Thyroid gland (tissue), 4 donors: ENCODE results near the gene SYNPO. TPM values are rescaled to one million over a fixed set of nuclear protein-coding genes. Genes with fewer than 3 reads are reported as not detected.

Experiments used
- DNase-seq, 2 donors: peaks; one replicate each; pipeline ENCODE4 v3.0.0-alpha.2; 2019
- H3K27ac ChIP-seq, 3 donors: fragments of 200-600 bp; sonication (generic); 1 replicate in 2 of 3; 2 replicates in 1 of 3; pipeline ENCODE4 v1.5.1; 2016 to 2019; ENCODE audit warnings: mild to moderate bottlenecking in 1 of 3, moderate library complexity in 1 of 3
- H3K27me3 ChIP-seq: fragments of 200-600 bp; sonication (generic); one replicate; pipeline ENCODE4 v1.5.1; 2019
- H3K36me3 ChIP-seq, 2 donors: fragments of 200-600 bp; sonication (generic); one replicate each; pipeline ENCODE4 v1.5.1; 2016 to 2019
- H3K4me1 ChIP-seq, 2 donors: fragments of 200-600 bp; sonication (generic); one replicate each; pipeline ENCODE4 v1.5.1; 2017 to 2019
- H3K4me3 ChIP-seq, 3 donors: fragments of 200-600 bp; sonication (generic); replicated peaks in 1 of 3; 1 replicate in 2 of 3; 2 replicates in 1 of 3; pipeline ENCODE4 v1.5.1; 2016; ENCODE audit warnings: mild to moderate bottlenecking in 1 of 3
- H3K9me3 ChIP-seq: fragments of 200-600 bp; sonication (generic); one replicate; pipeline ENCODE4 v1.5.1; 2017
- POLR2A ChIP-seq, 2 donors: fragments of 450-650 bp; IDR thresholded peaks; one replicate each; pipeline ENCODE4 v1.6.1; 2017; ENCODE audit warnings: antibody characterized with exemption in 2 of 2, mild to moderate bottlenecking in 2 of 2, moderate library complexity in 1 of 2
- WGBS, 2 donors: methylation state at CpG; one replicate each; pipeline ENCODE4 v1.1.5; 2017; 5-methylcytosine and 5-hydroxymethylcytosine counted together
- intact Hi-C: fragments of 100-400 bp; cut with DNase I; formaldehyde crosslinking; loops from one replicate; pipeline ENCODE4 v1.15.1; 2023
- total RNA-seq, 4 donors: library from RNA; depleted of rRNA; stranded (reverse); fragments of >200 nt; gene quantifications; one replicate each; pipeline ENCODE4 v1.2.3, GENCODE V29; 2016
- TF ChIP-seq, protein P1 (sequence below), 6 experiments: fragments of 200-600 bp in 3 of 6; fragments of 450-650 bp in 3 of 6; sonication (generic) in 3 of 6; IDR thresholded peaks; one replicate each; pipeline ENCODE4 v1.5.1; 2016 to 2019; ENCODE audit warnings: antibody characterized with exemption in 6 of 6, mild to moderate bottlenecking in 2 of 6, inconsistent platforms in 1 of 6, moderate library complexity in 1 of 6

SYNPO gene, protein sequence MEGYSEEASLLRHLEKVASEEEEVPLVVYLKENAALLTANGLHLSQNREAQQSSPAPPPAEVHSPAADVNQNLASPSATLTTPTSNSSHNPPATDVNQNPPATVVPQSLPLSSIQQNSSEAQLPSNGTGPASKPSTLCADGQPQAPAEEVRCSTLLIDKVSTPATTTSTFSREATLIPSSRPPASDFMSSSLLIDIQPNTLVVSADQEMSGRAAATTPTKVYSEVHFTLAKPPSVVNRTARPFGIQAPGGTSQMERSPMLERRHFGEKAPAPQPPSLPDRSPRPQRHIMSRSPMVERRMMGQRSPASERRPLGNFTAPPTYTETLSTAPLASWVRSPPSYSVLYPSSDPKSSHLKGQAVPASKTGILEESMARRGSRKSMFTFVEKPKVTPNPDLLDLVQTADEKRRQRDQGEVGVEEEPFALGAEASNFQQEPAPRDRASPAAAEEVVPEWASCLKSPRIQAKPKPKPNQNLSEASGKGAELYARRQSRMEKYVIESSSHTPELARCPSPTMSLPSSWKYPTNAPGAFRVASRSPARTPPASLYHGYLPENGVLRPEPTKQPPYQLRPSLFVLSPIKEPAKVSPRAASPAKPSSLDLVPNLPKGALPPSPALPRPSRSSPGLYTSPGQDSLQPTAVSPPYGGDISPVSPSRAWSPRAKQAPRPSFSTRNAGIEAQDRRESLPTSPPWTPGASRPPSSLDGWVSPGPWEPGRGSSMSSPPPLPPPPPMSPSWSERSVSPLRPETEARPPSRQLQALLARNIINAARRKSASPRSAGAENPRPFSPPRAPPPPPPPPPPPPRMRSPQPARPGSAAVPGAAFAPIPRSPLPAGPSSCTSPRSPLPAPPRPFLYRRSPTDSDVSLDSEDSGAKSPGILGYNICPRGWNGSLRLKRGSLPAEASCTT
- 10 to 100 TPM in 3 of 4 donors, 1 to 10 TPM in 1; 8.8 to 19.3 (median 14.1) TPM for total RNA-seq

DNA sequence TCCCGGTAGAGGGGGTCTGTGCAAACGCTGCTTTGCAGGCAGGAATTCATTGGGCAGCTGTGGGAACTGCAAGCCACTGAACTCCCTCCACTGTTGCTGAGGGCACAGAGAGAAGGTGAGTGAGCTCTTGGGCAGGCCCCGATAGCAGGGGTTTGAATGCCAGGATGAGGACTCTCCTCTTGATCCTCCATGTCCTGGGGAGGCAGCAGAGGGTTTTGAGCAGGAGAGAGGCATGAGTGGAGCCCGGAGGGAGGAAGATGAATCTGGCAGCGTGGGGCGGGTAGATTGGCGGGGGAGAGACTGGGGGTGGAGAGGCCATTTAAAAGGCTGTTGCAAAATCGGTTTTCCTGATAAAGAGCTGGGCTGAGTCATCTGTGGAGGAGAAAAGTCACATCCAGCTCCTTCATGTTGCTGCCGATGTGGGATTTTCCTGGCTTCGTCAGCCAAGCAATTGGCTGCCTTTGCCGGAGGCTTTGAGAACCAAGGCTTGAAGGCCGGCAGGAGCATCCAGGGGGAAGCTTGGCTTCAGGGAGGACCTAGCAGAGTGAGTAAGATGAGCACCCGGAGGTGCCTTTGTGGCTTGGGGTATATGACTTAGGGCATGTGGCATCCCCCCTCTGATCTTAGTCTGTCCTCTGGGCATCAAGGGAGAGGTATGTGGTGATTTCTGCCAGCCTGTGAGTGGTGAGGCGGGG is at the start of gene SYNPO:
TSS of gene SYNPO (plus strand) at position 350 of the 695 bp plus-strand sequence. CDS start 7,616 bp downstream, outside the sequence.
- WGBS, 2 donors: 63 to 71% methylated on average over 13 to 14 of the region's 14 CpGs
- Histone ChIP-seq H3K4me1 (peaks cover 48 to 91% of the 10 kb centered on the region in 2 donors), H3K27ac (peak within 1 kb of the TSS; percentile 66 to 87 (median 78)), H3K27me3 (no peaks in the 10 kb centered on the region), H3K36me3 (no peaks in the 10 kb centered on the region), H3K4me3 (no peak within 1 kb of the TSS), H3K9me3 (no peaks in the 10 kb centered on the region)
- intact Hi-C loops: no loop called here
- TF ChIP-seq, protein P1, sequence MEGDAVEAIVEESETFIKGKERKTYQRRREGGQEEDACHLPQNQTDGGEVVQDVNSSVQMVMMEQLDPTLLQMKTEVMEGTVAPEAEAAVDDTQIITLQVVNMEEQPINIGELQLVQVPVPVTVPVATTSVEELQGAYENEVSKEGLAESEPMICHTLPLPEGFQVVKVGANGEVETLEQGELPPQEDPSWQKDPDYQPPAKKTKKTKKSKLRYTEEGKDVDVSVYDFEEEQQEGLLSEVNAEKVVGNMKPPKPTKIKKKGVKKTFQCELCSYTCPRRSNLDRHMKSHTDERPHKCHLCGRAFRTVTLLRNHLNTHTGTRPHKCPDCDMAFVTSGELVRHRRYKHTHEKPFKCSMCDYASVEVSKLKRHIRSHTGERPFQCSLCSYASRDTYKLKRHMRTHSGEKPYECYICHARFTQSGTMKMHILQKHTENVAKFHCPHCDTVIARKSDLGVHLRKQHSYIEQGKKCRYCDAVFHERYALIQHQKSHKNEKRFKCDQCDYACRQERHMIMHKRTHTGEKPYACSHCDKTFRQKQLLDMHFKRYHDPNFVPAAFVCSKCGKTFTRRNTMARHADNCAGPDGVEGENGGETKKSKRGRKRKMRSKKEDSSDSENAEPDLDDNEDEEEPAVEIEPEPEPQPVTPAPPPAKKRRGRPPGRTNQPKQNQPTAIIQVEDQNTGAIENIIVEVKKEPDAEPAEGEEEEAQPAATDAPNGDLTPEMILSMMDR (IDR thresholded peaks at IDR 0.05): no peak
- DNase-seq: peak; percentile 26 to 29

DNA sequence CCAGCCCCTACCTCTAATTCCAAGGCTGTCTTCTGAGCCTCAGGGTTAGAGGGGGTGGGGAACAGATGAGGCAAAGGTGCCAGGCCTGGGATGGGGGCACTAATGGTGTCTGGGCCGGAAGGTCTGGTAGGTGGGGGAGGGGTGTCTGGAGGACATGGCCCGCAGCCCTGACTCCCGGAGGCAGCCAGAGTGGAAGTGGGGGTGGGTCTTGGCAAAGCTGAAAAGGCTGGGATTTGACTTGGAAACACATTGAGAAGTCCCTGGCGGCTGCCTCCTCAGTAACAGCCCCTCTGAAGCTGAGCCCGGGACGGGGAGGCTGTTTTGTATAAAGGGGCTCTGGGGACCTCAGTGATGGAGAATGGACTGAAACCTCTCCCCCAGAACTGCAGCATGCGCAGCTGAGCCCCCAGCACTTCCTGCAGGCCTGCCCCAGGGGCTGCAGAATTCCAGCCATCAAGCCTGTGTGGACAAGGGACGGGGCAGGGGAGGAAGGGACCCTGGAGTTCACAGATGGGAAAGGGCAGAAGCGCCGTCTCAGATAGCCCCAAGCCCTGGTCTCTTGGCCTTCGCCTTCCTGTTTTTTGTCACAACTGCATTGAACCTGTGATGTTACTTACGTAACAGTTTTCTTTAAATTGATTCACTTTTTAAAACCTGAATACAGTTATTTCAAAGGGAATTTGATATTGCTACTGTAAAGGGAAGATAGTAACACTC is 49.3 kb upstream of the SYNPO start:
- Histone ChIP-seq H3K9me3 (no peaks in the 10 kb centered on the region), H3K36me3 (no peaks in the 10 kb centered on the region), H3K4me3 (no peak overlapping the region), H3K27ac (no peak overlapping the region), H3K4me1 (peaks cover 0 to 39% of the 10 kb centered on the region in 2 donors), H3K27me3 (no peaks in the 10 kb centered on the region)
- WGBS, 2 donors: 47% methylated on average over 12 of the region's 12 CpGs
- TF ChIP-seq POLR2A (IDR thresholded peaks at IDR 0.05): no peak
- TF ChIP-seq, protein P1 (IDR thresholded peaks at IDR 0.05): no peak
- DNase-seq: peak in 1 of 2 donors; percentile 19
- intact Hi-C loops: no loop called here

- no peak overlapping the region for H3K27ac ChIP-seq
- H3K36me3 ChIP-seq: no peaks in the 10 kb centered on the region
- intact Hi-C loops: no loop called here
- 69 to 88% methylated on average over 4 of the region's 4 CpGs for WGBS, 2 donors
- no peaks in the 10 kb centered on the region for H3K9me3 ChIP-seq
- H3K4me3 ChIP-seq: no peak overlapping the region
- peaks cover 0 to 39% of the 10 kb centered on the region in 2 donors for H3K4me1 ChIP-seq
- no peak for DNase-seq
- TF ChIP-seq, protein P1 (IDR thresholded peaks at IDR 0.05): no peak
- TF ChIP-seq POLR2A (IDR thresholded peaks at IDR 0.05): no peak
- H3K27me3 ChIP-seq: no peaks in the 10 kb centered on the region
These were observed 46.9 kb upstream of the SYNPO start for GRCh38 chr5:150593593-150593992.

DNA sequence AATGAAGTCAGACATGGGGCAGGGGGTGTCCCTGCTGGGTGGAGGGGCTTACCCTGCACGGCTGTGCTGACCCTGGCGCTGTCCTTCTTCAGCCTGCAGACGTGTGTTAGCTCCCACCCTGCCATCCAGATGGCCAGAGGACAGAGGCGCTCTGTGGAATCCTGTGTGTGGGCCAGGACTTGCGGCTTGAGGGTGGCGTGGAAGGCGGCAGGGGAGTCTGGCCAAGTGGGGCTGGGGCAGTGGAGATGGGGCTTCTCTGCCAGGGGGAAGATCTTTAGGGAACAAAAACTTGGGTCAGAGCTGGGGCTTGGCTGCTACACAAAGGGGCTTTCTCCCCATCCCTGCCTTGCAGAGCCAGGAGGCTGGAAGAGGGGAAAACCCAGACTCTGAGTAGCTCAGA is 46.5 kb upstream of the SYNPO start:
- intact Hi-C loops: no loop called here
- Histone ChIP-seq H3K27me3 (no peaks in the 10 kb centered on the region), H3K4me3 (no peak overlapping the region), H3K9me3 (no peaks in the 10 kb centered on the region), H3K4me1 (peaks cover 0 to 39% of the 10 kb centered on the region in 2 donors), H3K27ac (no peak overlapping the region), H3K36me3 (no peaks in the 10 kb centered on the region)
- 83 to 89% methylated on average over 6 to 7 of the region's 7 CpGs for WGBS, 2 donors
- no peak for DNase-seq
- TF ChIP-seq, protein P1 (IDR thresholded peaks at IDR 0.05): no peak
- TF ChIP-seq POLR2A (IDR thresholded peaks at IDR 0.05): no peak
